ENCODE data around the gene WWOX.
A peak's percentile ranks its signal among the peaks of the same experiment; 100 is the strongest.

The WWOX gene

DNA sequence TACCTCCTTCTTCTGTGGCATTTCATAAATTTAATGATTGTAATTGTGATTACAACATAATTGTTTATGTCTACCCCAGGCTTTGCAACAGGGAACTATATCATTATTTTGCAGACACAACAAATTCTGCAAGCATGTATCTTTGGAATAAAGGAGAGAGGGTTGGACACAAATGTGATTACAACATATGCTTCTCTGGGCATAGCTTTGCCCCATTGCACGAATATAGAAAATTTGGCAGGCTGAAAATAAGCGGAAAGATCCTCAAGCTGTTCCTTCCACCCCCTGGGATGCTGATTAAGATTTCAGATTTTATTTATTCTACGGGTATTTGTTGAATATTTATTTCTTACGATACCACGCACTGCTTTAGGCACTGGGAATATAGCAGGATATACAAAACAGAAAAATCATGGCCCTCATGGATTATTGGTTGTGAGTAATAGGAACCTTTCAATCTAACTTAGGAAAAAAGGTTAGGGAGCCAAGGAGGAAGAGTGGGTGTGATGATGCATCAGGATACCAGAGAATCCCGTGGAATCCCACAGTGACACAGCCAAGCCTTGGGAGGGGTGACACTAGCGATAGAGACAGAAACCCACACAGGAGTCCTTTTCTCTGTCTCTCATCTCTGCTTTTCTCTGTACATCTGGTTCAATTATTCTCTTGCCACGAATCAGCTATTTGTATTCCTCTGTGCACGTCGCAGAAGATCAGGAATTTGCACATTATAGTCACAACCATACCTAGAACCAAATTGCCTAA, 980.4 kb downstream of the WWOX start:
- TF ChIP-seq, protein P1, sequence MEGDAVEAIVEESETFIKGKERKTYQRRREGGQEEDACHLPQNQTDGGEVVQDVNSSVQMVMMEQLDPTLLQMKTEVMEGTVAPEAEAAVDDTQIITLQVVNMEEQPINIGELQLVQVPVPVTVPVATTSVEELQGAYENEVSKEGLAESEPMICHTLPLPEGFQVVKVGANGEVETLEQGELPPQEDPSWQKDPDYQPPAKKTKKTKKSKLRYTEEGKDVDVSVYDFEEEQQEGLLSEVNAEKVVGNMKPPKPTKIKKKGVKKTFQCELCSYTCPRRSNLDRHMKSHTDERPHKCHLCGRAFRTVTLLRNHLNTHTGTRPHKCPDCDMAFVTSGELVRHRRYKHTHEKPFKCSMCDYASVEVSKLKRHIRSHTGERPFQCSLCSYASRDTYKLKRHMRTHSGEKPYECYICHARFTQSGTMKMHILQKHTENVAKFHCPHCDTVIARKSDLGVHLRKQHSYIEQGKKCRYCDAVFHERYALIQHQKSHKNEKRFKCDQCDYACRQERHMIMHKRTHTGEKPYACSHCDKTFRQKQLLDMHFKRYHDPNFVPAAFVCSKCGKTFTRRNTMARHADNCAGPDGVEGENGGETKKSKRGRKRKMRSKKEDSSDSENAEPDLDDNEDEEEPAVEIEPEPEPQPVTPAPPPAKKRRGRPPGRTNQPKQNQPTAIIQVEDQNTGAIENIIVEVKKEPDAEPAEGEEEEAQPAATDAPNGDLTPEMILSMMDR (IDR thresholded peaks at IDR 0.05; ENCODE audit: insufficient read depth, low read depth, low read length, missing control alignments): no peak
- no peak for DNase-seq (ENCODE audit: low read depth)
- H3K4me3 ChIP-seq (ENCODE audit: low read depth, low read length): no peak overlapping the region

DNA sequence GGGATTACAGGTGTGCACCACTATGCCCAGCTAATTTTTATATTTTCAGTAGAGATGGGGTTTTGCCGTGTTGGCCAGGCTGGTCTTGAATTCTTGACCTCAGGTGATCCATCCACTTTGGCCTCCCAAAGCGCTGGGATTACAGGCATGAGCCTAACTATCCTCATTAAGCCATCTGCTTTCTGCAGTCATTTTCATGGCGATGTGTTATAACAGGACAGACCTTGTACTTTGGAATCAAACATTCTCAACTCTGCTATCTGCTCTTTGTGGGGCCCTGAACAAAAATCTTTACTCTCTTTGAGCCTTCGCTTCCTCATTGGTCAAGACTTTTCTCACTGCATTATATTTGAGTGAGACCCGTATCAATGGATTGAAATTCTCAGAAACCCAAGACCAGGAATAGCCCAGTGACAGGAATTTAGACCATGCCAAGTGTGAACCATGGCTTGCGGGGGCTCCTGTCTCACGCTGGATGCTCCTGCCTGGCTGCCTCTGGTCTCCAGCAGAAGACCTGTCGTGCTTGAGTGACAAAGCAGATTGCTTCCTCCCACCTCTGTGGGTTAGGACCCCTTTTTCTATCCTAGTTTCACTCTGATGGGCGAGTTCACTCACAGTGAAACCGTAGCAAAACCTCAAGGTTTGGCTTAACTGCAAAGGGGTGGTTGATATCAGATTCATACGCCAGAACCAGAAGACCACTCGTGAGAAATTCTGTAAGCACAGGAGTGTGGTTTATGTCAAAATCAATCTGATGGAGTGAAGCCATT, 982.0 kb downstream of the WWOX start:
- TF ChIP-seq, protein P1 (IDR thresholded peaks at IDR 0.05; ENCODE audit: insufficient read depth, low read depth, low read length, missing control alignments): no peak
- no peak overlapping the region for H3K4me3 ChIP-seq (ENCODE audit: low read depth, low read length)
- DNase-seq (ENCODE audit: low read depth): no peak

DNA sequence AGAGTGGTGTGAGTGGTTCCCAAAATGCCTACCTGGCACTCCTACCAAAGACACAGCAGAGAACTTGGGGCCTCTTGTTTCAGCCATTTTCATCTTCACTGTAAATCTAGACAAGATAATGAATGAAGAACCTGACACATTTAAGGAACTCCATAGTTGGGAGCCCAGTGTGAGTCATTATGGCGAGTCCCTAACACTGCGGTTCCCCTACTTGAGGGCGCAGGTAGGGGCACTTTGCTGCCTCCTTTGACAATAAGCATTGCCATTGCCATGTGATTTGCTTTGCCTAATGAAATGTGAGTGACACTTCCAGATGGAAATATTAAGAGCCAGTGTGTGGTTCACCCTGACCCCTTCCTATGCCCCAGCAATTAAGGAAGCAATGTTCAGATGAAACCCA, 983.5 kb downstream of the WWOX start:
- no peak overlapping the region for H3K4me3 ChIP-seq (ENCODE audit: low read depth, low read length)
- TF ChIP-seq, protein P1 (IDR thresholded peaks at IDR 0.05; ENCODE audit: insufficient read depth, low read depth, low read length, missing control alignments): no peak
- no peak for DNase-seq (ENCODE audit: low read depth)

DNA sequence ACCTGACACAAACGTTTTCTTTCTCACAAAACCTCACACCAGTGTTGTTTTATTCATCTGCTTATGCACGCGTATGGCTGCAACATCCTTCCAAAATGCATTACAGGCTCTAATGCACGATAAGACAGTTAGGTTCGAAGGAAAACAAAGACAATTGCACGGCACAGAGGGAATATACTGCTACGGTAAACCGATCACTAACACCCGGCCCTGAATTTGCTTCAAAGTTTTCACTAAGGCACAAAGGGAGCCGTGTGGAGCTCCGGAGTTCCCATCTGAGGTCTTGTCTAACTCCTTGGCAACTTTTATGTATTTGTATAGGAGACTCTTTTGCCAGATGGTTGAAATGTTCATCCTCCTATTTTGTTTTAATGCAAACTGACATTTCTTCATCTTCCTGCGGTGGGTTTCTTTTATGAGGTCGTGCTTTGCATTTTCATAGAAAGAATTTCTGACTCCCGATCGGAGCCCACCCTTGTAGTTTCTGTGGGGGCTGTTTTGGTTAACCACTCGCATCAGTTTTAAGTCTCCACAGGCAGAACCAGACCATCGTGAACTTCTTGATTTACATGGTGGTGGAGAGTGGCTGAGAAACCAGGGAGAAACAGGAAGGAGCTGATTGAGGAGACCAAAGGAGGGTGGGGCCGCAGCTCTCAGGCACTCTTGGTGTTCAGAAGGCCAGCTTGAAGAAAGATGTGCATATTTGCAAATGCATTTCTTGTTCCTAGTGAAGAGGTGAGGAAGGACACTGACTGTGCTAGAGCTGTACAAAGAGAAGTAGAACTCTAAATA, 984.2 kb downstream of the WWOX start:
- TF ChIP-seq, protein P1 (IDR thresholded peaks at IDR 0.05; ENCODE audit: insufficient read depth, low read depth, low read length, missing control alignments): no peak
- no peak overlapping the region for H3K4me3 ChIP-seq (ENCODE audit: low read depth, low read length)
- DNase-seq (ENCODE audit: low read depth): no peak

DNA sequence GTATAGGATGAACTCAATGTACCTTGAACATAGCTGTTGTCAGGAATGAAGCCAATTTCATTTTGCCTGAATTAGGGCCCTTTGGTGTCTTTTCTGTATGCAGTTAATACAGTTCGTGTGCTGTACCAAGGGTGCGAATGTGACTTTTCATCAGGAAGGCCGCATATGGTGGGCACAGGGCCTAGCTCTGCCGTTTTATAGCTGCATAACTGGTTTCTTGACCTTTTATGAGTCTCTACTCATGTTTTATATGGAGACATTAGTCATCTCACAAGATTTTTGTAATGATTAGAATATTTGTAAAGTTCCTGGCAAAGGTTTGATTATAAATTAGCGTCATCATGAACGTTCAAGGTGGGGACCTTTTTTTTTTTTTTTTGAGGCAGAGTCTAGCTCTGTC, 989.5 kb downstream of the WWOX start:
- DNase-seq (ENCODE audit: low read depth): no peak
- TF ChIP-seq, protein P1 (IDR thresholded peaks at IDR 0.05; ENCODE audit: insufficient read depth, low read depth, low read length, missing control alignments): no peak
- H3K4me3 ChIP-seq (ENCODE audit: low read depth, low read length): no peak overlapping the region

DNA sequence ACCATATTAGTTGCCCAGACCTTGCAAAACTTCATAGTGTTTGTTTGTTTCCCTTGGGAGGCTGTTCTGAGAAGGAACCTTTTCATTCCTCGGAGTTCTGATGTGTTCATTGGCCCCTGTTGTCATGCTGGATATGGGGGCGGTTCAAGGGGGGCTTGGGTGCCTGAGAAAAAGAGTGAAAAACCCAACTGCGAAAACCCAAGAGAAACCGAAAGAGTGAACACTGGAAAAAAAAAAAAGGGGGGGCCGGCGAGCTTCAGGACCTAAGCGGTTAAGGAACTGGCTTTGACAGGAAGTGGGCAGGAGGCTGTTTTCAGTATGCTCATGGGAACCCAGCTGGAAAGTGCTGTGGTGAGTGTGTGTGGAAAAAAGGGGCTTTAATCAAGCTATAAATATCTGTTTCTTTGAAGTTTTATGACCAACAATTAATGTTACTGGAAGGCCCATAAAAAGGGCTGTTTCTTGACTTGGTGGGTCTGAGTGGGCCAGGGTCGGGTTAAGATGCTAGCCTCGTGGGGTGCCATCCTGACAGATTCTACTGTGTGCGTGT, 990.4 kb downstream of the WWOX start:
- peak; percentile 34 for DNase-seq (ENCODE audit: low read depth)
- no peak overlapping the region for H3K4me3 ChIP-seq (ENCODE audit: low read depth, low read length)
- TF ChIP-seq, protein P1 (IDR thresholded peaks at IDR 0.05; ENCODE audit: insufficient read depth, low read depth, low read length, missing control alignments): no peak
